HG02870 (cell line): Measurements from ENCODE around the gene ERG28.
"Not testable (repeated sequence)": the region's sequence is repeated elsewhere in the genome, so short reads cannot be mapped to it uniquely, and the experiment has no call there.

Experiments
- ATAC-seq: cut with Tn5 transposase; IDR thresholded peaks from one replicate; pipeline ENCODE4 v1.9.1; 2021; ENCODE audit warnings: mild to moderate bottlenecking, moderate library complexity; ENCODE audit not compliant: unreplicated experiment

The ERG28 gene, protein sequence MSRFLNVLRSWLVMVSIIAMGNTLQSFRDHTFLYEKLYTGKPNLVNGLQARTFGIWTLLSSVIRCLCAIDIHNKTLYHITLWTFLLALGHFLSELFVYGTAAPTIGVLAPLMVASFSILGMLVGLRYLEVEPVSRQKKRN

DNA sequence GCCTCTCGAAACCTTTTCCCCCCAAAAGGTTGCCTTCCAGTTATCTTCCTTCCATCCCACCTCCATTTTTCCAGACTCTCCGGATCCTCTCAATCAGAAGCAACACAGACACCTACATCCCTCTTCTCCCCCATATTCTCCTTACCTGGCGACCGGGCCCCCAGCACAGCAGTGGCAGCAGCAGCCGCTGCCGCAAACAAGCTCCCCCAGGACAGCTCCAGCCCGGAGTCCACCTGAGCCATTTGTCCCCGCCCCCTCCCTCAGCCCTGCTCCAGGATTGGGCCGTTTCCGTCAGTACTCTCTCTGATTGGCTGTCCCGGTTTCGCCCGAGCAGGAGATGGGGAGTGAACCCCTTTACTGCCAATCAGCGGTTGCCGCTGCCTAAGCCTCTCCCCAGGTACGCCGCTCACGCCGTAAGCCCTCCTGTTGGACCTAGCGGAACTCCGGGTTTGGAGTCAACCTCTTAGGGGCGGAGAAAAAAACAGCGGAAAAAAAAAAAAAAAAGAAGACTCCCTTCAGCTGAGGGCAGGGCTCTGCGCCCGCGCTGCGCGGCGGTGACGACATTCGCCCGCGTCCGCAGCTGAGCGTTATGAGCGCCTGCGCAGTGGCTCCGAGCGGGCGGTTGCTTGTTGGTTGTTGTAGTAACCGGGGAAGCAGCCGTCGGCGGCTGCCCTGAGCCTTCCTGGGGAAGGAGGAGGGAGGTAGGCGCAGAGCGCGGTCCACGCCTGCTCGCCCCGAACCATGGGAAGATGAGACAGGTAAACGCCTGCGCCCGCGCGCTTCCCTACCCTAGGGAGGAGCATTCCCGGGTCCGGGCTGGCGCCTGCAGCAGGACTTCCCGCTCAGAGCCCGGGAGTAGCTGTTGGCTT is at the start of gene ERG28, which contains the start of gene TTLL5:
Gene ERG28 (minus strand): TSS at position 247 of the 869 bp plus-strand sequence. CDS start 3,374 bp downstream, outside the sequence.
Gene TTLL5 (plus strand): TSS at position 617 of the 869 bp plus-strand sequence. CDS start 1,904 bp downstream, outside the sequence.
- ATAC-seq: peak; percentile 93

DNA sequence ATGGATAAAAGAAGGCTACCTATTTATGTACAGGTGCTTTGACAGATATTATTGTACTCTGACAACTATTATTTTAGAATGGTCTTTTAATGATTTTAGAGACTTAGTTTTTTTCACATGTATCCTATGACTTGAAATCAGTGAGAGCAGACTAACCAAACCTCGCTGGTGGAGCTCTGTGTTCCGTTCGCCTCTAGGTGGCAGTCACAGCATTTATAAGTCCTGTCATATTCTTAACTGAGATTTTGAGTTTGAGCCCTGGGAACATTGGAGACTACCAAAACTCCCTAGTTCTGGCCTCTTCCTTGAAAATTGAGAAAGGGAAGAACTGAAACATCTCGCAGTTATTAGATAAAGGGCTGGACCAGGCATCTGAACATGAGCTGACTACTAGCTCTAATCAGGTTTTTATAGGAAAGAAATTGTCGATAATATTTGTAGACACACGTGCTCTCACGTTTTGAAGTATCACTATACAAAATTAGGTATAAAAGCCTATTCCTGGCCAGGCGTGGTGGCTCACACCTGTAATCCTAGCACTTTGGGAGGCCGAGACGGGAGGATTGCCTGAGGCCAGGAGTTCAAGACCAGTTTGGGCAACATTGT is 48.6 kb upstream of the ERG28 start:
- ATAC-seq: no peak

DNA sequence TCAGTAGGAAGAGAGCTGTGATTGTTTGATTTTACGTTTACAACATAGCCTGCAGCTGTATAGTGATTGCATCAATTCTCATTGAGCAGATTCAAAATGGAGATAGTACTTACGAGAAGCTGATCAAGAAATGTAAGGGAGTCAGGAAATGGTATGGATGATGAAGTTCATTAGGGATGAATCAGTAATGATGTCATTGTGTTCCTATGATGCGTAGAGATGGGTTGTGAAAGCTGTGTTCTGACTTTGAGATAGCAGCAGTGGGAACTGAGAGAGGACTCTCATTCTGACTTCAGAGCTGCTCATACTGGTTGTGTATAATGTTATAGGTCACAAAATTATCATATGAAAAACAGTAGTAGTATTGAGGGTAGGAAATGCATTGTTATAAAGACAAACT is 44.3 kb upstream of the ERG28 start:
- ATAC-seq: no peak

DNA sequence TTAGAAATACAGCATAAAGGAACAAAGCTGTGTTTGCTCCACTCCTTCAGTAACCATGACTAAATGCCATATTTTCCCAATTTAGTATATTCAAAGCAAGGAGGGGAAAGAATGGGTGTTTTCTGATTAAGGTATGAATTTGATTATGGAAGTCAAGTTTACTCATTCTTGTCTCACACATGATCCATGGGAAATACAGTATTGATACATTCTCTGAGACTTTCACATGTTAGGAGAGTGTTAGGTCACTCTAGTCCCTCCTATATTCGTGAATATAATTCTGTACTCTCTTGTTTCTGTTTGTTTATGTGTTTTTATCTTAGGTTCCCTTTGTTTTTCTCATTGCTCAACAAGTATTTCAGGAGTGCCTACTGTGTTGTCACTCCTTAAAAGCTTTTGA is 42.8 kb upstream of the ERG28 start:
- ATAC-seq: no peak

DNA sequence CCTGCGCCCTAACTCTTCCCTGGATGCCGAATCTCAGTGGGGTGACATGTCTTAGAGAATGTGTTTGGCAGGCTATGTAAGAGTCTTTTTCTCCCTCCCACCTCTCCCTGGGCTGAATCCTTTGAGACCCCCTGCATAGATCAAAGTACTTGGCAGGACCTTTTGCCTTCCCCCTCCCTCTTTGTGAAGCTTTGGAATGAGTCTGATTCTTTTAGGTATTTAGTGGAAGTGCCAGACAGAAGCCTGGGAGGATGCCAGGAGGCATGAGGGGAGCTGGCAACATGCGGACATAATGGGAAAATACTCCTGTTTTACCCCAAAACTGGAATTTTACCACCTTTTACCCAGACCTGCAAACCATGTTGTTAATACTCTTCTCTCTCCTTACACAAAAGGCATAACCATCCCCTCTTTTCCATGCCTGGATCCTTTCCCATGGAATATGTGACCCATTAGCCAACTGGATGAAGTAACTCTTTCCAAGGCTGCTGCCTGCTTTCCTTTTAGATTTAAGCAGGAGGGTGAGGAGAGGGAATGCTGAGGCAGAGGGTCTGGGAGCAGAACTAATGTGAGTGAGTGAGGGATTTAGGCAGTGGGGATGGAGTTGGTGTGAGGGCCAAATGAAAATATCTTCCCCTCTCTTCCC is 42.1 kb upstream of the ERG28 start:
- ATAC-seq: no peak

DNA sequence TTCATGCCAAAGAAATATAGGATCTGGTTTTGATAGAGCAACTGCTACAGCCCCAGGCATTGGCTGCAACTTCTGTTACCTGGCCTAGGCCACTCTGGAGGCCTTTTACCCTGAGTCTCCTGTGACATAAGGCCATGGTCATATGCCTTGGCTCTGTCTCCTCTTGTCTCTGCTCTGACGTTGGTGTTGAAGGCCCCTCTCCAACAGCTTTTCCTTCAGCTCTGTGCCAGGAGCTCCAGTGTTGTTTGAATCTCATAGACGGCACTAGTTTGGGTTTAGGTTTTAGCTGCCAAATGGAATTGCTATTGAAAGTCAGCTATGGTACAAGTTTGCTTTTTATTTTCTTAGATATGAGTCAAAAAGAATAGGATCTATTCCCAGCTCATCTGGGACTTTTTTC is 41.4 kb upstream of the ERG28 start:
- no peak for ATAC-seq

DNA sequence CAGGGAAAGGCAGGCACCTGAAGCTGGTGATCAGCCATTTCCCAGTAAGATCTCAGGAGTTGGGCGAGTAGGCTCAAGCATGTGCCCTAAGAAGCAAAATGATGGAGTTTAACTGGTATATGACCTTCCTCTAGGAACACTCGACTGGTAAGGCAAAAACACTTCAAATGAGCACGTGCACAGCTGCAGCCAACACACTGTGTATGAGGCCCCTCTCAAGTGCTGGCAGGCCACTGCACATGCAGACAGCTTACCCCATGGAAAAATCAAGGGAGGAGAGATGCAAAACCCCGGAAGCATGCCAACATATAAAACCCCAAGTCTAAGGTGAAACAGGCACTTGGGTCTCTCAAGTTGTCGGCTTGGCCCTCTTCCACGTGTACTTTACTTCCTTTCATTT is 39.6 kb upstream of the ERG28 start:
- no peak for ATAC-seq

DNA sequence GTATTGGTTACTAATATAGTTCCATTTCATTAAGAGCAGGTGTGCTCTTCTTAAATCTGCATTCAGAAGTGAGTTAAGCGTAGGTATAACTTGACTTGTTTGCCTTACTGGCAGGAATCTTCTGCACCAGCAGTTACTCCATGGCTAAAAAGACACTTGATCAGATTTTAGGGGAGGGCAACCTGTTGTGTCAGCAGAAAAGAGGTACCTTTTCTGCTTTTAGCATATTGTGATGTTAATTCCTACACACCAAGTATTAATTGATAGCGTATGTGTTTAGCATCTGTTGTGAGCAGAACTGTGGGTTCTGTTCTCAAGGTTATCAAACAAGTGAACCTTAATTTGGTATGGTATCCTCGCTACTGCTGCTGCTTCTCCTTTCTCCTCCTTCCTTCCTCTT is 38.7 kb upstream of the ERG28 start:
- no peak for ATAC-seq

DNA sequence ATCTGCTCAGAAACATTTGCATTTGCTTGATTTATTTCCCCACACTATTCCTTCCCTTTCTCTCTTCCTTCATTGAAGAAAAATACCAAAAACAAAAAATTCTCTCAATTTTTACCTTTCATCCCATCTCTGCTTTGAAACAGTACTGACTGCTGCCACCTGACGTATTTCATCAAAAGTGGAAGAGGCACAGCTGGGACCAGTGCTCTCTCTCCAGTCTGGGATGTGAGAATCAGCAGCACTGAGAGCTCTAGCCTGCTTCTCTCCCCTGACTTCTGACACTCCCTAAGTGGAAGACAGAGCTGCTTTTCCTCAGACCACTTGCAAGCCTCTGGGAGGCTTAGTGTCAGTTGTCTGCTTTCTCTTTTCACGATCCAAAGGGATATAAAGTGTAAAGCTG is 37.2 kb upstream of the ERG28 start:
- no peak for ATAC-seq

DNA sequence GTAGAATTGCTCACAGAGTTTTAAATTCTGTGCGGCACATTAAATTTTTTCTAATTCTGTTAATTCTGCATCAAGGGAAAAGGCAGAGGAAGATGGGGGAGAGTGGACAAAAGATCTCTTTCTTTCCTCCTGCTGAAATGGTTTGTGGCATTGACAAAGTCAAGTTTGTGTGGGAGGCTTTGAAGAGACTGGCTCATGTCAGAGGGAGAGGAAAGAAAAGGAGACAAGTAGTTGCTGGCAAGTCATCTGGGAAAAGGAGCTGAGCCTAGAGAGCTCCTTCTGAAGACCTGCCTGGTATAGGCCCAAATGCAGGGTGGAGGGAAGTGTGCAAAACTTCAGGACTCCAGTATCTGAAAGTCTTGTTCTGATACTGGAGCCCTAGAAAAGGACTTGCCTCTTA is 36.7 kb upstream of the ERG28 start:
- ATAC-seq: no peak

DNA sequence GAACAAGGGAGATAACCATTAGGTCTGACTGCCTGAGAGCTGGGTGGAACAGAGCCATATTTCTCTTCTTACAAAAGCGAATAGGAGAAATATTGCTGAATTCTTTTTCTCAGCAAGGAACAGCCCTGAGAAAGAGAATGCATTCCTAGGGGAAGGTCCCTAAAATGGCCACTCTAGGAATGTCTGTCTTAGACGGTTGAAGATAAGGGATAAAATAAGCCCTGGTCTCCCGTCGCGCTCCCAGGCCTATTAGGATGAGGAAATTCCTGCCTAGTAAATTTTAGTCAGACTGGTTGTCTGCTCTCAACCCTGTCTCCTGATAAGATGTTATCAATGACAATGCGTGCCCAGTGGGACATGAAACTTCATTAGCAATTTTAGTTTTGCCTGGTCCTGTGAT is 34.3 kb upstream of the ERG28 start:
- ATAC-seq: not testable (repeated sequence)

DNA sequence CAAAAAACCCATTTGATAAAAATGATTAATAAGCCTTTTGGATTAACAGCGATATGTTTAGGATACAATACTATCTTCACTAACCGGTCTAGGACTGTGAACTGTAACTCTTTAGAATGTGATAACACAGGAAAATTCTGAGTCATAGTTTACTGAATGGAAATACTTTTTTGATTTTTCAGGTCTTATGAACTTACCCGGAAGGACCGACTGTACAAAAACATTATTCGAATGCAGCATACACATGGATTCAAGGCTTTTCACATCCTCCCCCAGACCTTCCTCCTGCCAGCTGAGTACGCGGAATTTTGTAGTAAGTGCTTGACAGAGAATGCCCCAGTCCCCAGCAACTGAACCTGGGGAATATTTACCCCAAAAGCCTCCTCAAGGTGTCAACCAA is 29.3 kb upstream of the ERG28 start:
- no peak for ATAC-seq

DNA sequence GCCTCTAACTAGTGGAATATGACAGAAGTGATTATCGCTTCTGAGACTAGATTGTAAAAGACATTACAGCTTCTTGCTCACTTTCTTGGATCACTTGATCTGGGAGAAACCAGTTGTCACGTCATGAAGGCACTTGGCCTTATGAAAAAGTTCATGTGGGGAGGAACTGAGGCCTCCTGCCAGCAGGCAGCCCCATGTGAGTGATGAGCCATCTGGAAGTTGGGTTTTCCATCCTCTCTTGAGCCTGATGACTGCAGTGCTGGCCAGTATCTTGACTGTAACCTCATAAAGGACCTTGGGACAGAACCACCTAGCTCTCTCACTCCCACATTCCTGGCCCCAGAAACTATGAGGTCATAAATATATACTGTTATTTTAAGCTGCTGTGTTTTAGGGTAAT is 28.3 kb upstream of the ERG28 start:
- ATAC-seq: no peak

DNA sequence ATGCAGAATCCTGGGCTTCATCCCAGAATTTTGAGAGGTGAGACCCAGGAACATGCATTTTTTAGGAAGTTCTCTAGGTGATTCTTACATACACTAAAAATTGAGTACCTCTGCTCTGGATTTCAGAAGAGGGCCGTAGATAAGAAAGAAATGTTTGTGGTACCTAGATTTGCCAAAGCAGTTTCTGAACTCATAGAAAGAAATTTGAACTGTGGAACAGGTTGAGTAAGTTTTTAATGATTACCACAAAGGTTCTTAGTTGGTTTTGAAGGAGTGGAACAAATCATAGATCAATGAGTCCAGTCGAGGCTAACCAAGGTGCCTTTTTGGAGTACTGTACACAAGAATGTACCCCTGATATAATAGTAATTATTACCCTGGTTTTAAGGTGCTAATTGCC is 25.2 kb upstream of the ERG28 start:
- ATAC-seq: no peak

DNA sequence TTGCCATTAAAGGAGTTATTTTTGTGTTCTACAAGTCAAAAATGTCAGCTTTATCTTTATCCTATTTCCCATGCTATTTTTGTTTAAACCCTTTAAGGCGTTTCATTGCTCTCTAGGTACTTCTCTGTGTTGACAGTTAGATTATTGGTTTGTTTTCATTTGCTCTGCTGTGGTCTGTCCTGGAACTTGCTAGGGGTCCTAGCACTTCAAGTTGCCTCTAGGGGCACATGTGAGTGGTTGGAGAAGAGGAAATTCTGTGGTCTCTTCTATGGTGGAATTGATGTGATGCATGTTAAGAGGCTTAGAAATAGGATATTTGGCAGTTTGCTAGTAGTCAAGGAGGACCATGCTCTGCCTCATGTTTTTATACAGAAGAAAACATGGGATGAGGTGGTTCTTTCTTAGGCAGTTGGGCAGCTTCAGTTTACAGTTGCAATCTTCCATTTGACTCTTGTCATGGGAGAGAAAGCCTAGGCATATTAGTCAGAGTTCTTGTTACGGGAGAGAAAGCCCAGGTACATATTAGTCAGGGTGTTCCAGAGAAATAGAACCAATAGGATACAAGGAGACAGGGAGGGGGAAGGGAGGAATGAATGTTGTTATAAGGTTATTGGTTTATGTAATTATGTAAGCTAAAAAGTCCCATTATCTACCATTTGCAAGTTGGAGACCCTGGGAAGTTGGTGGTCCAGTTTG is 14.7 kb upstream of the ERG28 start:
- no peak for ATAC-seq

DNA sequence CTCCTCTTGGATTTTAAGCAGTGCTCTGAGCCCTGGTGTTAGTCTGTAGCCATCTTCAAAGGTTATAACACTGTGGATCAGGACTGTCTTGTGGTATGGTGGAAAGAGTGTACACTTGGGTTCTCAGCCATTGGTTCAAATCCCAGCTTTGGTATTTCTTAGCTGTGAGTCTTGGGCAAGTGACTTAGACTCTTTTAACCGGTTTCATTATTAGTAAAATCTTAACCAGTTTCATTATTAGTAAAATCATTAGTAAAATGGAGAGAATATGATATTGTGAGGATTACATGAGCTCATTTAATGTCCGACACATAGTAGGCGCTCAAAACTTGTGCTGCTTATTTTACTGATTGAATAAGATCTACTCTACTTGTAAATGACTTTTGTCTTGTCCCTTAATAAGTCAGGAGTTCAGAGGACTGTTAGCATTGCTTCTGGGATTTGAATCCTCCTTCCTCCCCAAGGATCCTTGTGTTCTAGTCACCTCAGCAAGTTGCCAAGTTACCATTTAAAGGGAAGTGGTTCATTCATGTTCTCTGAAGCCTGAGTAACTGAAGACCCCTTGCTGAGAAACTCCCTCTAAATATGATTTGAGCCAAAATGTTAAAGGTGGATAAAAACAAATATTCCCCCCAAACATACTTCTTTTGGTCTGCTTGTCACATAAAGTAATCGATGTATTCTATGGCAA is 12.8 kb upstream of the ERG28 start:
- no peak for ATAC-seq

DNA sequence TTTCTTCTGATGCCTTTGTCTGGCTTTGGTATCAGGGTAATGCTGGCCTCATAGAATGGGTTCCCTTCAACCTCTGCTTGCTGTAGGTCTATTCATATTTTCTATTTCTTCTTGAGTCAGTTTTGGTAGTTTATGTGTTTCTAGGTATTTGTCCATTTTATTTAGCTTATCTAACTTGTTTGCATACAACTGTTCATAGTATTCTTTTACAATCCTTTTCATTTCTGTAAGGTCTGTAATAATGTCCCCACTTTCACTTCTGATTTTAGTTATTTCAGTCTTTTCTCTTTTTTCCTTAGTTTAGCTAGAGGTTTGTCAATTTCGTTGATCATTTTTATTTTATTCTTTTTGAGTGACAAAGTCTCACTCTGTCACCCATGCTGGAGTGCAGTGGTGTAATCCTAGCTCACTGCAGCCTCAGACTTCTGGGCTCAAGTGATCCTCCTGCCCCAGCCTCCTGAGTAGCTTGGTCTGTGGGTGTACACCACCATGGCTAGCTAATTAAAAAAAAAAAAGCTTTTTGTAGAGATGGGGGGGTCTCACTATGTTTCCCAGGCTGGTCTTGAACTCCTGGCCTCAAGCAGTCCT is 12.0 kb upstream of the ERG28 start:
- ATAC-seq: no peak

DNA sequence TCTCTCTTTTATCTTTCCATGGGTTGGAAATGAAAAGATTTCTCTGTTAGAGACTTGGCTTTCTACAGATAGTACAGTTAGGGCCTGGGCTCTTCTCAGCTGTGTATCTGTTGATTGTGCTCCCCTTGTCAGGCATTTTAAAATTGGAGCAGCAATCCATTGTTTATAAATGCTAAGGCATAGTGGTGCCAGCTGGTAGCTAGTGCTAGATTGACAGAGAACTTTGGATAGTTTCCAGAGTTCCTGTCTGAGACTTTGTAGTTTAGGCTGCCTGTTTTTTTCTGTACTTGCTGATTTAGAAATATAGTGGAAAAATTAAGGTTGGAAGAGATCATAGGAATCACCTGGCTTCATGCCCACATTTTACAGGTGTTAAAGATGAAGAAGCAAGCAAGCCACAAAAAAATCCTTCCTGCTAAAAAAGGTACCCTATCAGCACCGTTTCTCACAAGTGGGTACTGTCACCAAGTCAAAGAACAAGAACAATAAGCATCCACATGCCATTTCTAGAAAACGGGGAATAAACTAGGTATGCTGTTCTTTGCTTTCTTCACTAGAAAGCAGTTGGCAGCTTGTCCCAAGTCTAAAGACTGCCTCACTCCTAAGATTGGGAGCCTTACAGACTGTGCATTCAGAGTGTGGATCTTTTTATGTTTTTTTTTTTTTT is 6.6 kb upstream of the ERG28 start:
- ATAC-seq: no peak

DNA sequence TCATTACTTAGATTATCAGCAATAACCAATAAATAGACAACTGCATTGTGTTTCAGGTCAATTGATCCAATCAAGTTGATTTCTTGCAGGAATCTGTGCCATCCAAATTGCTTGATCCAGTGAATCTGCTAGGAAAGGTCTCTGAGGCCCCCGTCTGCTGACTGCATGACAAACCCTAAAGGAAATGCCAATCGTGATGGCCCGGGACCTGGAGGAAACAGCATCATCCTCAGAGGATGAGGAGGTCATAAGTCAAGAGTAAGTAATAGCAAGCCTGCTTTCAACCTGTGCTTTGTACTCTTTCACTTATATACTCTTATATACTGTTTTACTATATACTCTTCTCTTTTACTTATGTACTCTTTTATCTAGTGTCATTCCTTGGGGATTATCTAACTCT is 2.3 kb upstream of the ERG28 start:
- no peak for ATAC-seq

DNA sequence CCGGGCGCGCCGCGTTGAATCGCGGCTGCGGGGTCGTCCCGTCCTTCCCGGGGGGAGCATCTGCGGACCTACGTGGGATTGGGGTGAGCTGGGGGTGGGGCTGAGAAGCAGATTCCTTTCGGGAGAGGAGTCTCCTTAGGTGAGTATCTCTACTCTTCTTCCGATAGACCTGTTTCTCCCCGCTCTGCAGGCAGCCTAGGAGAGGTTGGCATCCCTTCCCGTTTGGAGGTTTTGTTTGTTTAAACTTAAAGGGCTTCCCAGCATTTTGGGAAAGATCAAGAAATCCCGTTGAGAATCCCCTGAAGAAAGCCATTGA is 781 bp upstream of the ERG28 start:
- ATAC-seq: no peak
